Measurements from ENCODE around the gene MPPED1. TPM values are rescaled to one million over a fixed set of nuclear protein-coding genes. Genes with fewer than 3 reads are reported as not detected.

The MPPED1 gene
- polyA plus RNA-seq, 12 donors, result 0.31 to 25.8 (median 0.70) TPM; not detected in 2

DNA sequence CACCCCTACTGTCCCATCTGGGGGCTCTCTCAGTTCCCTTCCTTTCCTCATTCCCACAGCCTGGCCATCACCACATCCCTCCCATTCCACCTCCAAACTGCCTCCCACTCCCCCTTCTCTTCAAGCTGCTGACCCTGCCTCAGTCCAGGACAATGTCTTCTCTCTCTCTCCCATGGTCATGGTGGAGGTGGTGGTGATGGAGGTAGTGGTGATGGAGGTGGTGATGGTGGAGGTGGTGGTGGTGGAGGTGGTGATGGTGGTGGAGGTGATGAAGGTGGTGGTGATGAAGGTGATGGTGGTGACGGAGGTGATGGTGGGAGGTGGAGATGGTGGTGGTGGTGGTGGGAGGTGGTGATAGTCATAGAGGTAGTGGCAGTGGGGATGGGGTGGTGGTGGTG is 87.0 kb downstream of the MPPED1 start:
- no peak for DNase-seq

DNA sequence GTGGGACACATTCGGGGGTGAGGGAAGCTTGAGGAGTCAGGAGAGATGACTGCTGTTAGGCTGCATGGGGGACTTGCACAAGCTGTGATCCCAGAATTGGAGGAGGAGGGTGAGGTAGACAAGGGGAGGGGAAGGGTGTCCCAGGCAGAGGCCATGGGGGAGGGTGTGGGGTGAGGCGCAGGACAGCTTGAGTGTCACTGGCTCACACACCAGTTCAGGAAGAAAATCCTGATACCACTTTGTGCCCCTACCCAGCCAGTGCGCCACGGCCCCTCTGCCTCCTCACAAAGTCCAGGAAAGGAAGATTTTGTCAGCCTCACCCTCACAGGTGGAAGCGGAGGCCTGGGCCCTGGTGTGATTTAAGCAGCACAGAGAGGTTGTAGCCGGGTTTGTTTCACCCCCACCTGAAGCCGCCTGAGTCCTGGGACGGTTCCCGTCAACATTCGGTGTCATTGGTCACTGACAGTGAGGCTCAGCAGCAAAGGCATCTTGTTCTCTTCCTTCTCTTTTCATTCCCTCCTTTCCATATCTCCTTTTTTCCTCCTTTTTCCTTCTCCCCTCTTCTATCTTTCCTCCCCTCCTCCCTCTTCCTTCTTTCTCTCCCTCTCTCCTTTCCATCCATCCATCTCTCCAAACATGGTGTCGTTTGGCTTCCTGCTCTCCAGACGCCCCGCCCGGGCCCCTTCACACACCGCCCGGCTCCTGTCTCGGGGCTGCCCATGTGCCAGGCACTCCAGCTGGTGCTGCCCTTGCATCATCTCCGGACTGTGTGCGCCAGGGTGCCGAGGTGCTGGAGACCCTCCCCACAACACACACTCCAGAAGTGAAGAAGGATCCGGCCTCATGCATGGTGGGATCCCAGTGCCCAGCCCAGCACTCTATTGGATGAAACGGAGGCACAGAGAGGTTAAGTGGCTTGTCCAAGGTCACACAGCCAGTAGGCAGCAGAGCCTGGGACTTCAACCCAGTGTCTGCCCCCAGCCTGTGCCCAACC is 89.3 kb downstream of the MPPED1 start:
- DNase-seq, result no peak

DNA sequence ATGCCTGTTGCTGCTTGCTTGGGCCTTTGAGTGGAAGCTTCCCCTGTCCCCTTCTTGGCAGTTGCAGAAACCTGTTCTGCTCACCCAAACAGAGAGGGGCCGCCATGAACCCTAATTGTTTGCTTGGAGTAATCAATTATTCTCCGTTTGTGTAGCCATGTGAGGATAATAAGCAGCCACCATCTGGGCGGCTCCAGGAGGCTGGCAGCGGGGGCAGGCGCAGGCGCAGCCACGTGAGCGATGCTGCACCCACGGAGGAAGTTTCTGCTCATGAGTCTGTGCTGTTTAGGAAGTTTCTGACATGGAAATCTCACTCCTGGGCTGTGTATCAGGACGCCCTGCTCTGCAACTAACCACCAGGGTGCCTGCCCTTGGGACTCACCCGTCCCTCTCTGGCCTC is 90.1 kb downstream of the MPPED1 start:
- no peak for DNase-seq

DNA sequence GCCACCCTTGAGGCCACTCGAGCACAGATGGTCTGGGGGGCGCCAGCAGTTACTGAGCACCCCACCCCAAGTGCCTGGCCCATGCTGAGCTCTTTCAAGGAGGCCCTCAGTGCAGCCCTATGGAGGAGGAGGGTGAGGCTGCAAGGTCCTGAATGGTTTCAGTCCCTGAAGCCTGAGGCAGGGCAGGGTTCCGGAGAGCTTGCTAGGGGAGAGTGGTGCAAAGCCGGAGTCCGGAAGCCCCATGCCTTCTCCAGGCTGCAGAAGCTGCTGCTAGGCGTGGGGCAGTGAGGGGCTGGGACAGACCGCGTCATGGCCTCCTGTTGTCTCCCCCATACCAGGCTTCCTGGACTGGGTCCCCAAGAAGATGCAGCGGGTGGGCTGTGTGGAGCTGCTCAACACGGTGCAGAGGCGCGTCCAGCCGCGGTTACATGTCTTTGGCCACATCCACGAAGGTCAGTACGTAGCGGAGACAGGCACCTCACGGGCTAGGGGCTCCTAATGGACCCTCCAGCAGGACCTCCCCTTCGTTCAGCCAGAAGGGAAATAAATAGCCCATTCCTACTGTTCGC is 90.6 kb downstream of the MPPED1 start:
- no peak for DNase-seq

DNA sequence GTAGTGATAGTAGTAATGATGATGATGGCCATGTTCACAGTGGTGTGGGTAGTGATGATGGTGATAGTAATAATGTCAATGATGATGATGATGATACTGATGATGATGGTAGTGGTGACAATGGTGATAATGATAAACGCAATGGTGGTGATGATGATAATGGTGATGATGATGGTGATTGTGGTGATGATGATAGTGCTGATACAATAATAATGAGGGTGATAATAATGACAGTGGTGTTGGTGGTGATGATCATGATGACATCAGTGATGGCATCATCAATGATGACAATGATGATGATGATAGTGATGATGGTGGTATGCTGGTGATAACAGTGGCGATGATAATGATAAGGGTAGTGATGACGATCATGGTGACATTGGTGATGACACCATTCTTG is 92.3 kb downstream of the MPPED1 start:
- DNase-seq, result no peak

DNA sequence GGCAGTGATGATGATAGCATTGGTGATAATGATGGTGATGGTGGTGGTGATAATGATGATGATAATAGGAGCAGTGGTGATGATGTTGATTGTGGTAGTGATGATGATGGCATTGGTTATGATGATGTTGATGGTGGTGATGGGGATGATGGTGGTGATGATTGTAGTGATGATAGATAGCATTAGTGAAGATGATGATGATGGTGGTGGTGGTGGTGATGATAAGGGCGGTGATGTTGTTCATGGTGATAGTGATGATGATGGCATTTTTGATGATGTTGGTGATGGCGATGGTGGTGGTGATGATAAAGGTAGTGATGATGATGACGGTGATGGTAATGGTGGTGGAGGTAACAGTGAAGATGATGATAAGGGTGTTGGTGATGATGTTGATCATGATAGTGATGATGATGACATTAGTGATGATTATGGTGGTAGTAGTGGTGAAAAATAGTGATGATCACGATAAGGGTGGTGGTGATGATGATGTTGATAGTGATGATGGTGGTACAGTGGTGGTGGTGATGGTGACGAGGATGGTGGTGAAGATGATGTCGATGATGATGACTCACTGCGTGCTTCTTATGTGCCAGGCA is 93.0 kb downstream of the MPPED1 start:
- DNase-seq, result no peak

DNA sequence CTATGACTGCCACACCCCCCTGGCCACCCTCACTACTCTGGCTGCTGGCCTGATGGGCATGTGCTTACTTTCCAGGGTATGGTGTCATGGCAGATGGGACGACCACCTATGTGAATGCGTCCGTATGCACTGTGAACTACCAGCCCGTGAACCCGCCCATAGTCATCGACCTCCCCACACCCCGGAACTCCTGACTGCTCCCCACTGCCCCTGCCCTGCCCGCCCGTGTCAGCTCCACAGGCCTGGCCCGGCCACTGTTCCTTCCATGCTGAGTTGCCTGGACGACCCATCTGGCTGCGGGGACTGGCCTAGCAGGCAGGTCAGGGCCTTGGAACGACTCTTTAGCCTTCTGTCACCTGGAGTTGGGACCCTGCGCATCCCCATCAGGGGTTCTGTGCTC is 93.6 kb downstream of the MPPED1 start:
- no peak for DNase-seq

DNA sequence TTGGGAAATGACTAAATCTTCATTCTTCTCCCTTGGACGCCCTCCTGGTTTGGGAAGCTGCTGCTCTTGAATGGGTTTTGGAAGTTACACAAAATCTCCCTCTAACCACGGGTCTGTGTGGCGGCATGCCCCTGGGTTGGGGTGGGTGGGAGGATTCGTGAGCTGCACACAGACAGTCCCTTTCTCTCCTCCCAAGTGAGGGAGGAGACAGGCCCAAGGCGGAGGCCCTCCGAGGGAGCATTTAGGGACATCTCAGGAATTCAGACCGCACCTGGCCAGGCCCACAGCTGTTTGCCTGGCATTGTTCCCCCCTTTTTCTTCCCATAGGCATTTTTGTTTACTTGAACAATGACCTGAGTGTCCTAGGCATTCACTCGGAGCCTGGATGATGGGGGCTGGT is 94.1 kb downstream of the MPPED1 start:
- no peak for DNase-seq

DNA sequence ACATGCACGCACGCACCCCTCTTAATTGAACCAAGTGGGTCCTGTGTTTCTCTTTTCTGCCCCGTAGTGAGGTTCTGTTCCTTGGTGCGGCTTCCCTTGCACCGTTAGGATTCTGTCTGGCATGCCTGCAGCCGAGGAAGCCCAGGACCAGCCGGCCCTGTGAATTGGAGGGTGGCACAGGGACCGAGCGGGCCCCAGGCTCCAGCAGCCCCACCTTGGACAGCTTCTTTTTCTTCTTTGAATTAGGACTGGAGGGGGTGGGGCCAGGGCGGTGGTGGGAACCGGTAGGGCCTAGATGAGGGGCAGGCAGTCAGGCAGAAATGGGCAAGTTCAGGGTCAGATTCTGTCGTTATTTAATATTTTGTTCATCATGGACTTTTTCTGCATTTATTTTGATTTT is 94.7 kb downstream of the MPPED1 start:
- DNase-seq, result no peak

DNA sequence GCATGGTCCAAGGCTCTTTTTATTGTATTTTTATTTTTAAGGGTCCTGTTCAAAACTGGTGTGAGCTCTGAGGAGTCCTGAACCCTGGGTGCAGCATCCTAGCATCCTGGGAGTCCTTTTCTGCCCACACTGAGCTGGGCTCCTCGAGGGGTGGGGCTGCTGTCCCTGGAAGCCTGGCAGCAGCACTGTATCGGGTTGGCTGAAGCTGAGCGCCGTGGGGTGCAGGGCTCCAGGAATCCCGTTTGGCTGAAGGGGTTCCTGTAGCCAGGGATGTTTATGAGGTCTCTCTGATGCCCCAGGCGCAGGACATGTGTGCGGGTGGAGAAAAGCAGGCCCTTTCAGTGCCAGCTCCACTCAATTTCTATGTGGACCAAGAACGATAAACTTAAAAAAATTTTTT is 95.4 kb downstream of the MPPED1 start:
- no peak for DNase-seq

DNA sequence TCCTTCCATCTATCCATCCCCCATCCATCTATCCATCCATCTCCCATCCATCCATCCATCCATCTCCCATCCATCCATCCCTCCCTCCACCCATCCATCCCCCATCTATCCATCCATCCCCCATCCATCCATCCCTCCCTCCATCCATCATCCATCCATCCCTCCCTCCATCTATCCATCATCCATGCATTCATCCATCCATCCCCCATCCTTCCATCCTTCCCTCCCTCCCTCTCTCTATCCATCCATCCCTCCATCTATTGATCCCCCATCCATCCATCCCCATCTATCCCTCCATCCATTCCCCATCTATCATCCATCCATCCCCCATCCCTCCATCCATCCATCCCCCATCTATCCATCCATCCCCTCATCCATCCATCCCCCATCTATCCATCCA is 96.7 kb downstream of the MPPED1 start:
- no peak for DNase-seq

DNA sequence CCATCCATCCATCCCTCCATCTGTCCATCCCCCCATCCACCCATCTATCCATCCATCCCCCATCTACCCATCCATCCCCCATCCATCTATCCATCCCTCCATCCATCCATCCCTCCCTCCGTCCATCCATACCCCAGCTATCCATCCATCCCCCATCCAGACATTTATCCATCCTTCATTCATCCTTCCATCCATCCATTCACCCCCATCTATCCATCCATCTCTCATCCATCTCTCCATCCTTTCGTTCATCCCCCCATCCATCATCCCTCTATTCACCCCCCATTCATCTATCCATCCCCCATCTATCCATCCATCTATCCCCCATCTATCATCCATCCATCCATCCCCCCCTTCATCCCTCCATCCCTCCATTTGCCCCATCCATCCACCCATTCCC is 97.5 kb downstream of the MPPED1 start:
- DNase-seq, result no peak

DNA sequence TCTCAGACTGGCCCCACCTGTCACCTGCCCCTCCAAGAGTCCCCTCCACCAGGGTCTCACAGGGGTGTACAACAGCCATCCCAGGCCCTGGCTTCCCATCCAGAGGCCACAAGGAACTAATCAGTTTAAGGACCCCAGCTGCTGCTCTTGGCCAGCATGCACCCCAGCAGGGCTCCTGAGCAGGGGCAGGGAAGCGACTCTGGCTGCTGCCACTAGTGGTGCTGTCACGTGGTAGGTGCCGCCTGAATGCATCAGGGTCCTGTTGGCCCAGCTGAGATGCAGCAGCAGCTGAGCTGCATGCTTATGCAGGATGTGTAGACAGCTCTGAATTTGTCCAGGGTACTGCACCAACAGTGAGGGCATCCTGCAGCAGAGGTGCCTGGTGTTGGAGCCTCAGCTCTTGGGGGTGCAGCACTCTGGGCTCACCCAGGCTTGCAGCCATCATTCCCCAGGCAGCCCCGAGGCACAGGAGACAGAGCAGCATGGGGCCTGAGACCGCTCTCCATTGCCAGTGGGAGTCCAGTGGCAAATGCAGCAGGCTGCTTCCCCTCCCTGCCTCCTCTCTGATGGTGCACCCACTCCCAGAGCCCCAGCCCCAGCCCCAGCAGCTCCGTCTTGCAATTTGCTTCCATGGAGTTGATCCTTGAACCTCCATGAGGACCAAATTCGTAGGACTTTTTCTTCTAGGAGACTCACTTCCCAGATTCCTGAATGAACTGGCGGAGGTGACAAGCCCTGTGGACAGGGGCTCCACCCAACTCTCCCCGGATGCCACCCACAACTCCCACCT is 98.7 kb downstream of the MPPED1 start:
- DNase-seq, result no peak

DNA sequence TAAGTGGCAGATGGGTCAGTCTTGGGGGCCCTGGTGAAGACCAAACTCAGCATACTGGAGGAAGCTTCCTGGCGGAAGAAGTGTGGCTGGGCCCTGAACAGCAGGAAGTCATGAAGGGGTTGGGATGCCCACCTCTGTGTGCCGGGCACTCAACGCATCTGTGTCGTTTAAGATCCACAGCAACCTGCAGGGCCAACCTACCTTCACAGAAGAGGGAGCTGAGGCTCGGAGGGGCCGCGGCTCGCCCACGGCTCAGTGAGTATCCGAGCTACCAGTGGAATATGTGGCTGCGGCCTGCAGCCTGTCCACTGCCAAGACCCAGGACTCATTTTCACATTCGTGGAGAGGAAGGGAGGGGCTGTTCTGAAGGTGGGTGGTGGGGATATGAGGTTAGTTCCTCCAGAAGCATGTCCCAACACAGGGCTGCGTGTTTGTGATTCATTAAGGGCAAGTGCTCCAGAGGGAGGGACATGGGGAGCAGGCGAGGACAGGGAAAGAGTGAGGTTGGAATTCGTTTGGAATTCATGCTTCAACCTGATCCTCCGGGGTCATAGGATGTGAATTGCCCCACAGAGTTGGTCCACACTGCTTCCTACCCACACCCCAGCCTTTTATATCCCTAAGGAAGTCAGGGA is 99.6 kb downstream of the MPPED1 start:
- no peak for DNase-seq

DNA sequence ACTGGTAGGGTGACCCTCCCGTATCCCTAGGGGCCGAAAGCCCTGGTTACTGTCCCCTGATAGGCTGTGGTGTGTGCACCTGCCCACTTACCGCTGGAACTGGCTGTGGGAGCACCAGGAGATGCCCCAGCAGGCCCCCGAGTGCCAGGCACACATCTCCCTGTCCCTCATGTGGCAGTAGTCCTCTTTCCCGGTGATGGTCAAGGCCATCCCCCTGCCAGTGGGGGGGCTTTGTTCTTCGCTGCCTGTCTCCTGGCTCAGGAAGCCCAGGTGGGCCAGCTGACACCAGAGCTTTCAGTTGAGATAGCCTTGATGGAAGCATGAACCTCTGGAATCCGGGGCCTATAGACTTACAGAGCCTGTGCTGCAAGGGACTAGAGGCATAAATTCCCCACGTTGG is 100.5 kb downstream of the MPPED1 start:
- no peak for DNase-seq

DNA sequence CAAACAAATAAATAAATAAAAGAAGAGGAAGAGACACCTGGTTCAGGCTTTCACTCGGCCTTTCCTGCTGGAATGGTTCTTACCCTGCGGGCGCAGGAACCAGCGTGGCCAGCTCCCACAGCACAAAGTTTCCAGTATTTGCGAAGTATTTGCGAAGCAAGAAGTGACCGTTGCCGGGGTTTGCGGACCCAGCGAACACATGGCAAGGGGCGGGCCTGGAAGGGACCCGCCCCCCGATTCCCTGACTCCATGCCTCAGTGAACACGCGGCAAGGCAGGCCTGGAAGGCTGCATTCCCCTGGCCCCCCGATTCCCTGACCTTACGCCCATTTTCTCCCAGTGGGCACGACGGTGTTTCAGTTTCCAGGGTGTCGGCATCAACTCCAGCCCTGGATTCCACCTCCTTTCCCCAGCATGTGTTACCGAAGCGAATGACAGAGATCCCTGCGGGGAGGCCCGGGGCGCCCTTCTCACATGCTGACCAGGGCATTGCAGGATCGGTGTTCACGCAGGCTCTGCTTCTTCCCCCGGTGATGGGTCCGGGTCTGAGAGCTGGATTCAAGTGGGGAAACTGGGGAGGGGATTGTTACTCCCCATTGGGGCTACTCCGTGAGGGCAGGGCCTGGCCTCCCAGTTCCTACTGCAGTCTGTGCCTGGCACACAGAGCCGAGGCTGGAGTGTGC is 102.8 kb downstream of the MPPED1 start:
- no peak for DNase-seq

DNA sequence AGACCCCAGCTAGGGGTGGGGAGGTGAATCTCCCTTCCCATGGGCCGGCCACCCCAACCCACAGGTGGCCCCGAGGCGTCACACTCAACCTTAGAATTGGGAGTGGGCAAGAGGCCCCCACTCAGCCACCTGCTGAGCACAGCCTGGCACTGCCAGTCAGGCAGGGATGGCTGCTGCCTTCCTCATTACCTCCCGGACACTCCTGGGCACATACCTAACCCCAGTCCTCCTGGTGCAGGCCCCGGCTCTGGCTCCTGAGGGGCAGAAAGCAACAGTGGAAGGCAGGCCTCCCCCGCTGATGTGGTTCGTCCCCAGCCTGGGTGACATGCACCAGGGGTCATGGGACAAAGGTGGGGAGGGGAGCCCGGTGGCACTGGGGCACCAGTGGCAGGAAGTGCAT is 103.6 kb downstream of the MPPED1 start:
- no peak for DNase-seq

DNA sequence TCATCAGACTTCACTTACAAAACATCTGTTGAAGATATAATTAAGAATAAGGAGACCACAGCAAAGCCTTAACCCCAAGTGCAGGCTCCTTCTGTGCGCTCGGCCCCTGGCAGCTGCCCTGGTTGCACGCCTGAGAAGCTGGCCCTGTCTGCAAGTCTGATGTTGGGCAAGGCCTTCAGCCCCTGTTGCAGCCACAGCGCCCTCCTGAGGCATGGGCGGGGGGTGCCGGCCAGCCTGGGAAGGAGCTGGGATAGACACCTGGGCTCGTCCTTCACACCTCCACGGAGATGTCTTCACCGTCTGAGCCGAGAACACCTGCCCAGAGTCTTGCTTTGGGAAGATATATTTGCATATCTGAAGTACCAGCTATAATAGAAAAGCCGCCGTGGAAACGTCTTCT is 104.1 kb downstream of the MPPED1 start:
- no peak for DNase-seq

DNA sequence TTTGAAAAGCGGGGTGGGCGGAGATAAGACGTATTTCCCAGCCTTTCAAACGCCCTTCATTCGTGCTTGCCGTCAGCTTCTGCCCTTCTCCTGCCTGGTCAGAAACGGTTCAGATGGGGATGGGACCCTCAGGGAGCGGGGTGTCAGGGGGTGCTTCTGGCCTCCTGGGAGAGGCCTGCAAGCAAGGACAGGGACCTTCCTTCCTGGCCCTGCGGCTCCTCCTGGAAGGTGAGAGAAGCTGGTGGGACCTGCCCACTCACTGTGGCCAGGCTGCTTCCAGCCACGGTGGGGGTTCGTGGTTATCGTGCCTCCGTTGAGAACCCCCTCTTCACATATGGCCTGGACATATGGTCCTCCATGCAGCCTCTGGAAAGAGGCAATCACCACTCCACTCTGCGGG is 104.6 kb downstream of the MPPED1 start:
- no peak for DNase-seq

DNA sequence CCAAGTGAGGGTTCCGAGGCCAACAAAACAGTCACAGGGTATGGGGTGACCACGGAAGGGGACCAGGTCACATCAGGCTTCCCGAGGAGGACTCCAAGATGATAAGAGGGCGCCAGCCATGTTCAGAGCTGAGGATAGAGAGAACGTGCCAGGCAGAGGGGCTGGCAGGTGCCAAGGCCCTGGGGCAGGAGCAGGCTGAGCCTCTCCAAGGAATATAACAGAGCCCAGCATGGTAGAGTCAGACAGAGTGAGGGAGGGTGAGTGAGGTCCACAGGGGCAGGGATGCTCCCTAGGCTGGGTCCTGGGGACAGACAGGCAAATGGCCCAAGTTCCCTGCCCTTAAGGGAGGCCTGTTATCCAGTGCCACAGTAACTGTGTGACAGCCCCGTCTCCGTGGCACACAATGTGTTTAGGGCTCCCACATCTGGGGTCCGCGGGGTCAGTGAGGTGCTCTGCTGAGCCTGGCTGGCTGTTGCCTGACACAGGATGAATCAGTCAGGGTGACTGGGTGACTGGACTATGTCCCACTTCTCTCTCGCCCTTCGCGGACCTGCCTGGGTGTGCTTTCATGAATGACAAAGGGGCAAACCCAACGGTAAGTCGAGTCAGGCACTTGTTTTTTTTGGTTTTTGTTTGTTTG is 105.3 kb downstream of the MPPED1 start:
- no peak for DNase-seq

DNA sequence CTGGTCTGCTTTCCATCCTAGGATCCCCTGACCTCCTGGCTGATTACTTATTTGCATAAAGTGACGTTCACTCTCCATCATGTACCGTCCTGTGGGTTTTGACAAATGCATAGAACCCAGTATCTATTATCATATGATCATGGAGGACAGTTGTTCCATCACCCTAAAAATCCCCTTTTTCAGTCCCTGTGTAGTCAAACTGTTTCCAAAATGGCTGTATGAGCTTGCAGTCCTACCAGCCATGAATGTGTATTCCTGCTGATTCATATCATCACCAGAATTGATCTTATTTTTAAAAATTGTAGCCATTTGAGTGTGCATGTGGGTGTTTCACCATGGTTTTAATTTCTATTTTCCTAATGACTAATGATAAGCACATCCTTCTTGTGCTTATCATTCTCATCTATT is 108.8 kb downstream of the MPPED1 start:
- no peak for DNase-seq
